Prostate gland (tissue), 2 donors: ENCODE data around the gene RAB1B. TPM values are rescaled to one million over a fixed set of nuclear protein-coding genes. Genes with fewer than 3 reads are reported as not detected.

Source experiments
- DNase-seq: peaks from one replicate; pipeline ENCODE4 v3.0.0-alpha.2; 2019; ENCODE audit warnings: low spot score
- H3K27ac ChIP-seq, 2 donors: fragments of 200-600 bp; sonication (generic); 2 replicates each; pipeline ENCODE4 v1.5.1; 2017 to 2019
- H3K27me3 ChIP-seq: fragments of 200-600 bp; sonication (generic); replicated peaks from 2 replicates; pipeline ENCODE4 v1.5.1; 2019; ENCODE audit not compliant: insufficient read depth
- H3K36me3 ChIP-seq, 2 donors: fragments of 200-600 bp; sonication (generic); 1 replicate in 1 of 2; 2 replicates in 1 of 2; pipeline versions ENCODE4 v1.5.1 to v1.8.1; 2017 to 2019
- H3K4me1 ChIP-seq: fragments of 200-600 bp; sonication (generic); replicated peaks from 2 replicates; pipeline ENCODE4 v1.5.1; 2019
- H3K4me3 ChIP-seq, 2 donors: fragments of 200-600 bp; sonication (generic); 2 replicates each; pipeline ENCODE4 v1.5.1; 2017 to 2019
- H3K9me3 ChIP-seq: fragments of 200-600 bp; sonication (generic); 2 replicates; pipeline ENCODE4 v1.5.1; 2017
- CTCF ChIP-seq, 4 experiments: fragments of 200-600 bp in 2 of 4; fragments of 450-650 bp in 2 of 4; sonication (generic) in 2 of 4; IDR thresholded peaks; 1 replicate in 3 of 4; 2 replicates in 1 of 4; pipeline ENCODE4 v1.5.1; 2016 to 2019; ENCODE audit warnings: antibody characterized with exemption in 4 of 4, mild to moderate bottlenecking in 2 of 4, moderate library complexity in 2 of 4
- POLR2A ChIP-seq: fragments of 450-650 bp; IDR thresholded peaks from one replicate; pipeline ENCODE4 v1.6.1; 2016; ENCODE audit warnings: antibody characterized with exemption, mild to moderate bottlenecking
- POLR2AphosphoS5 ChIP-seq: sonication (generic); formaldehyde crosslinking; IDR thresholded peaks from one replicate; pipeline ENCODE4 v1.6.1; 2017; ENCODE audit warnings: antibody characterized with exemption
- WGBS: methylation state at CpG from one replicate; pipeline ENCODE4 v1.1.5; 2018; 5-methylcytosine and 5-hydroxymethylcytosine counted together
- intact Hi-C: fragments of 100-400 bp; cut with DNase I; formaldehyde crosslinking; loops from one replicate; pipeline ENCODE4 v1.14.2; 2022
- total RNA-seq, 2 donors: library from RNA; depleted of rRNA; stranded (reverse); fragments of >200 nt; gene quantifications; one replicate each; pipeline ENCODE4 v1.1.0, GENCODE V29; 2016

The RAB1B gene
- total RNA-seq, 2 donors from 2014 or later: 140 to 166 TPM

GRCh38 chr11:66242095-66242765 is 26.2 kb upstream of the RAB1B start:
- Histone ChIP-seq H3K36me3 (peaks cover 0 to 7% of the 10 kb centered on the region in 2 donors), H3K9me3 (no peaks in the 10 kb centered on the region), H3K4me1 (no peaks in the 10 kb centered on the region), H3K27me3 (no peaks in the 10 kb centered on the region), H3K27ac (no peak overlapping the region), H3K4me3 (no peak overlapping the region)
- DNase-seq: no peak
- intact Hi-C loops: no loop called here
- 65% methylated on average over 13 of the region's 14 CpGs for WGBS
- TF ChIP-seq CTCF (IDR thresholded peaks at IDR 0.05) (no peak), POLR2AphosphoS5 (no peak), POLR2A (no peak)

DNA sequence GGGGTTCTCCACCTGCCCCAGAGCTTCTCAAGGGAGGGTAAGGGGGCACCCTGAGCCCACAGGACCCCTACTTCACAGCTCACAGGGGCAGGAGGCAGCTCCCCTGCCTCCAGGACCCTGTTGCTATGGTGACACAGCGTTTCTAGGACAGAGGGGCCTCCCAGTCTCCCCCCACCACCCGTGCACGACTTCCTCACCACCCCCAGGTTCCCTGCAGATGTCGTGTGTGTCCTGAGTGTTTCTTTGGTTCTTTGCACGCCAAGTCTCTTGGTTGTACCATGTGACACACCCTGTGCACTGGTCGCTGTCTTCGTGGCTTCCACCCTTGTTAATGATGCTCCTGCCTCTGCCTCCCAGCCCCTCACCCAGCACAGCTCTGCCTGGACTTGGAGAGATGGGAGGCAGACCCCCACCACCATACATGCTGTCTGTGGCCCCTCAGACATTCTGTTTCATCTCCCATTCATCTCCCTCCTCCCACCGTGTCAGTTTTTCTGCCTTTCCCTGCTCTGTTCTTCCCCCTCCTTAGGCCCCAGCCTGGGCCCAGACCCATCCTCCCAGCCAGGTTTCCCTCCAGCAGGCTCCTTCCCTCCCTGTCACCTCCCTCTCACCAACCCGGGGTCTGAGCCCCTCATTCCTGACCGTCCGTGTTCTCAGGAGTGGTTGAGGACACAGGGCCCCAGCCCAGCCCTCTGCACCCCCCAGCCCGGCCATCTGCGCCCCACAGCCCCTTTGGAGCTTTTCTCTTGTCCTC is 24.5 kb upstream of the RAB1B start:
- Histone ChIP-seq H3K4me1 (no peaks in the 10 kb centered on the region), H3K27ac (no peak overlapping the region), H3K9me3 (no peaks in the 10 kb centered on the region), H3K4me3 (no peak overlapping the region), H3K27me3 (no peaks in the 10 kb centered on the region), H3K36me3 (peaks cover 0 to 4% of the 10 kb centered on the region in 2 donors)
- no peak for TF ChIP-seq POLR2AphosphoS5
- TF ChIP-seq CTCF (IDR thresholded peaks at IDR 0.05): no peak
- no peak for TF ChIP-seq POLR2A
- intact Hi-C loops: no loop called here
- 67% methylated on average over 13 of the region's 13 CpGs for WGBS
- DNase-seq: no peak

DNA sequence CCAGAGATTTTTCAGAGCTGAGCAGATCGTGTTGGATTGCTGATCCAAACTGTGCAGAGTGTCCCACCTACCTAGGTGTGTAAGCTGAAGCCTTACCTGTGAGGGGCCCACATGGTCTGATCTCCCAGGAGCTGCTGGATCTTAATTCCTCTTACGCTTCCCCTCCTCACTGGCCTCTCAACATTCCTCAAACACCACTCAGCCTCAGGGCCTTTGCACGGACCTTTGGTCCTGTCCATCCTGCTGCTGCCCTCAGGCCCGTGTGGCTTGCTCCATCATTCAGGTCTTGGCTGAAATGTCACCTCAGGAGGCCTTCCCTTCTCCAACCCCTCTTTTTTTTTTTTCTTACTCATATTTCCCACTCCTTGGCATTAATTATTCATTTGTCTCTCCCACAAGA is 21.1 kb upstream of the RAB1B start:
- 90% methylated on average over 4 of the region's 4 CpGs for WGBS
- Histone ChIP-seq H3K27me3 (no peaks in the 10 kb centered on the region), H3K4me1 (no peaks in the 10 kb centered on the region), H3K9me3 (no peaks in the 10 kb centered on the region), H3K4me3 (no peak overlapping the region), H3K36me3 (no peaks in the 10 kb centered on the region), H3K27ac (no peak overlapping the region)
- no peak for DNase-seq
- intact Hi-C loops: no loop called here
- TF ChIP-seq POLR2AphosphoS5 (no peak), CTCF (IDR thresholded peaks at IDR 0.05) (no peak), POLR2A (no peak)

DNA sequence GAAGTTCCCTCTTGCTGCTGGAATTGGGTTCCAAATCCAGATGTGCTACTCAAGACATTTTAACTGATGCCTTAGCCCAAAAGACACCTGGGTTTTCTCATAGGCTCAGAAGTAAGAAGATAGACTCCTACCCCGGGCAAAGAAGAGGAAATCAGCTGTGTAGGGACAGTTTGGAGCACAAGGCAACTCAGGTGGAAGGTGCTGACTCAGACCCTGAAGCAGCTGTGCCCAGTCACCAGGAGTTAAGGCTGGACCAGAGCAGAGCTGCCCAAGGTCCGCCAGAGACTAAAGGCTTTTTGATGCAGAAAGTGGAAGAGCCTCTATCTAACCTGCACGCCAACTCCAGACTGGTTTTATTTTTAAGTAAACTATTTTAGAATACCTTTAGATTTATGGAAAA is 20.6 kb upstream of the RAB1B start:
- WGBS: 87% methylated on average over 3 of the region's 3 CpGs

More for the DNA sequence above, 20.6 kb upstream of the RAB1B start:
- no peaks in the 10 kb centered on the region for H3K4me1 ChIP-seq
- H3K27me3 ChIP-seq: no peaks in the 10 kb centered on the region
- H3K9me3 ChIP-seq: no peaks in the 10 kb centered on the region
- H3K36me3 ChIP-seq: no peaks in the 10 kb centered on the region
- intact Hi-C loops: no loop called here
- no peak for DNase-seq
- no peak overlapping the region for H3K4me3 ChIP-seq
- H3K27ac ChIP-seq: no peak overlapping the region
- TF ChIP-seq POLR2A (no peak), POLR2AphosphoS5 (no peak), CTCF (IDR thresholded peaks at IDR 0.05) (no peak)
